GM18526 (cell line): ENCODE measurements around the gene ADGRB3.

Source experiments
- POLR2A ChIP-seq: IDR thresholded peaks from 3 replicates; pipeline ENCODE4 v1.6.1; 2011; ENCODE audit not compliant: insufficient read length; ENCODE audit errors: extremely low read depth

ADGRB3 gene

GRCh38 chr6:69072796-69073195 is 437.7 kb downstream of the ADGRB3 start:
- TF ChIP-seq POLR2A = no peak

- TF ChIP-seq POLR2A = no peak
Observed at GRCh38 chr6:69084746-69085335, 449.8 kb downstream of the ADGRB3 start.

GRCh38 chr6:69086689-69087088 is 451.6 kb downstream of the ADGRB3 start:
- TF ChIP-seq POLR2A = no peak

GRCh38 chr6:69089539-69089938 is 454.5 kb downstream of the ADGRB3 start:
- TF ChIP-seq POLR2A = no peak

- no peak for TF ChIP-seq POLR2A
Observed at GRCh38 chr6:69090132-69090531, 455.1 kb downstream of the ADGRB3 start.

GRCh38 chr6:69096681-69097080 is 461.6 kb downstream of the ADGRB3 start:
- TF ChIP-seq POLR2A = no peak

GRCh38 chr6:69097948-69098347 is 462.9 kb downstream of the ADGRB3 start:
- TF ChIP-seq POLR2A = no peak

- no peak for TF ChIP-seq POLR2A
Observed at GRCh38 chr6:69098910-69099309, 463.8 kb downstream of the ADGRB3 start.

GRCh38 chr6:69100772-69101171 is 465.7 kb downstream of the ADGRB3 start:
- no peak for TF ChIP-seq POLR2A

GRCh38 chr6:69102416-69102815 is 467.3 kb downstream of the ADGRB3 start:
- no peak for TF ChIP-seq POLR2A

GRCh38 chr6:69105288-69105687 is 470.2 kb downstream of the ADGRB3 start:
- no peak for TF ChIP-seq POLR2A

GRCh38 chr6:69106511-69106910 is 471.4 kb downstream of the ADGRB3 start:
- TF ChIP-seq POLR2A = no peak

GRCh38 chr6:69111301-69111700 is 476.2 kb downstream of the ADGRB3 start:
- no peak for TF ChIP-seq POLR2A

GRCh38 chr6:69116658-69117057 is 481.6 kb downstream of the ADGRB3 start:
- no peak for TF ChIP-seq POLR2A

GRCh38 chr6:69122407-69122773 is 487.3 kb downstream of the ADGRB3 start:
- TF ChIP-seq POLR2A = no peak

GRCh38 chr6:69128411-69128810 is 493.3 kb downstream of the ADGRB3 start:
- no peak for TF ChIP-seq POLR2A

- no peak for TF ChIP-seq POLR2A
Observed at GRCh38 chr6:69129046-69129445, 494.0 kb downstream of the ADGRB3 start.
